ENCODE results near the gene SLC18A2. TPM values are rescaled to one million over a fixed set of nuclear protein-coding genes. Genes with fewer than 3 reads are reported as not detected.

The SLC18A2 gene
- 1 to 10 TPM in 3 of 4 donors, under 1 TPM in 1; 0.65 to 2.8 (median 2.1) TPM for total RNA-seq

GRCh38 chr10:117240621-117241529 is at the start of gene SLC18A2:
SLC18A2 (plus strand) TSS chr10:117241114; CDS start chr10:117241694, 580 bp downstream.
- no peak for TF ChIP-seq POLR2A (IDR thresholded peaks at IDR 0.05; ENCODE audit: low read depth)
- peak within 1 kb of the TSS; percentile 31 to 35 (median 32) for H3K4me3 ChIP-seq
- no peaks in the 10 kb centered on the region for H3K36me3 ChIP-seq
- intact Hi-C loops (cut with DNase I): no loop called here
- no peak for DNase-seq (ENCODE audit: extremely low spot score)
- H3K4me1 ChIP-seq: peaks cover 4 to 16% (median 13%) of the 10 kb centered on the region in 4 donors
- WGBS: 23% methylated on average over 13 of the region's 93 CpGs
- peaks cover 0 to 71% (median 14%) of the 10 kb centered on the region in 4 donors for H3K27me3 ChIP-seq
- no peaks in the 10 kb centered on the region for H3K9me3 ChIP-seq
- H3K27ac ChIP-seq (replicated peaks in 1 of 4): no peak within 1 kb of the TSS

DNA sequence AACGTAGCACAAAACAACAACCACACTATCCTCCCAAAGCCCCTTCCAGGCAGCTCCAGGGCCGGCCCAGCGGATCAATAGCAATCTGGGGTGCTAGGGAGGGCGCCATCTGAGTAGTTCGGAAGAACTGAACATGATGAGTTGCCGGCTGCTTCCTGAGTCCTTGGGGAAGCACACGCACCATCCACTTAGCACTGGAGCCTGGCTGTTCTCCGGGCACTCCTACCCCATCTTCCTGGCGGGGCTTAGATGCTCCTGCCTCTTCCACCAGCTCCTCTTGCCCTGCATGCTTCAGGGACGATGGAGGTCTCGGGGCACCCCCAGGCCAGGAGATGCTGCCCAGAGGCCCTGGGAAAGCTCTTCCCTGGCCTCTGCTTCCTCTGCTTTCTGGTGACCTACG is 43.7 kb upstream of the SLC18A2 start, which contains the start of gene KCNK18:
Gene KCNK18 (plus strand): TSS at position 301 of the 400 bp plus-strand sequence. CDS start 0 bp downstream, at position 301.
- Histone ChIP-seq H3K27ac (replicated peaks in 1 of 4) (no peak within 1 kb of the TSS), H3K4me3 (no peak within 1 kb of the TSS), H3K27me3 (peaks cover 0 to 51% (median 0%) of the 10 kb centered on the region in 4 donors), H3K4me1 (no peaks in the 10 kb centered on the region), H3K36me3 (no peaks in the 10 kb centered on the region), H3K9me3 (no peaks in the 10 kb centered on the region)
- DNase-seq (ENCODE audit: extremely low spot score): no peak
- intact Hi-C loops (cut with DNase I): no loop called here
- 89% methylated on average over 12 of the region's 12 CpGs for WGBS
- TF ChIP-seq POLR2A (IDR thresholded peaks at IDR 0.05; ENCODE audit: low read depth): no peak
- TF ChIP-seq POLR2AphosphoS5 (IDR thresholded peaks at IDR 0.05): no peak
- no peak for TF ChIP-seq EP300 (IDR thresholded peaks at IDR 0.05)
- no peak for TF ChIP-seq CTCF (IDR thresholded peaks at IDR 0.05)

DNA sequence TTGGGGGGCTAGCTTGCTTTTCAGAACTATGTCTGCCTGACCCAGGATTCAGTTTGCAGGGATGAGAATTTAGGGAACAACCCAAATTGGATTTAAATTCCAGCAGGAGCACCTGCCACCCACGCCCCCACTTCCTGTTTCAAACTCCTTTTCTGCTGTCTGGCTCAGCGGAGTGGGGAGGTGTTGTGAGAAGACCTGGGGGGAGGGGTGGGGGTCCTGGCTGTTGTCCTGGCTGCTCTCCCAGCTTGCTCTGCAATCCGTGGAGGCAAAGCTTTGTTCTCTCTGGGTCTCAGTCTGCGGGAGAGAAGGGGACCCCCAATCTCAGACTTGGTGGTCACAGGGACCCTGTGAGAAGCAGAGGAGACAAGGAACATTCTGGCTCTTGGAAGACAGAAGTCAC is 42.8 kb upstream of the SLC18A2 start:
- Histone ChIP-seq H3K36me3 (no peaks in the 10 kb centered on the region), H3K27me3 (peaks cover 0 to 48% (median 0%) of the 10 kb centered on the region in 4 donors), H3K4me3 (no peak overlapping the region), H3K9me3 (no peaks in the 10 kb centered on the region), H3K4me1 (no peaks in the 10 kb centered on the region), H3K27ac (replicated peaks in 1 of 4) (no peak overlapping the region)
- no peak for DNase-seq (ENCODE audit: extremely low spot score)
- TF ChIP-seq EP300 (IDR thresholded peaks at IDR 0.05) (no peak), POLR2AphosphoS5 (IDR thresholded peaks at IDR 0.05) (no peak), POLR2A (IDR thresholded peaks at IDR 0.05; ENCODE audit: low read depth) (no peak), CTCF (IDR thresholded peaks at IDR 0.05) (no peak)
- 10% methylated on average over 4 of the region's 4 CpGs for WGBS
- intact Hi-C loops (cut with DNase I): no loop called here

GRCh38 chr10:117201826-117202225 is 39.1 kb upstream of the SLC18A2 start:
- no peak for TF ChIP-seq CTCF (IDR thresholded peaks at IDR 0.05)
- Histone ChIP-seq H3K27me3 (peaks cover 0 to 50% (median 0%) of the 10 kb centered on the region in 4 donors), H3K9me3 (no peaks in the 10 kb centered on the region), H3K4me3 (no peak overlapping the region), H3K4me1 (no peaks in the 10 kb centered on the region), H3K36me3 (no peaks in the 10 kb centered on the region), H3K27ac (replicated peaks in 1 of 4) (no peak overlapping the region)
- no peak for DNase-seq (ENCODE audit: extremely low spot score)
- 65% methylated on average over 2 of the region's 4 CpGs for WGBS
- intact Hi-C loops (cut with DNase I): no loop called here

DNA sequence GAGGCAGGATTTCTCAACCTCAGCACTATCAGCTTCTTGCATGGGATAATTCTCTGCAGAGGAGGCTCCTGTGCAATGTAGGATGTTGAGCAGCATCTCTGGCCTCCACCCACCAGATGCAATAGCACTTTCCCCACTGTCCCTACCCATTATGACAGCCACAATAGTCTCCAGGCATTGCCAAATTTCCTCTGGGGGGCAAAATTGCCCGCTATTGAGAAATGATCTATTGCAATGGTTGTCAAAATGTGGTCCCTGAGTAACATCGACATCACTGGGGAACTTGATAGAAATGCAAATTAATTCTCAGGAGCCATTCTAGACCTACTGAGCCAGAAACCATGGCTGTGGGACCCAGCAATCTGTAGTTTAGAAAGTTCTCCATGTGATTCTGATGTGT is 36.6 kb upstream of the SLC18A2 start:
- no peak for DNase-seq (ENCODE audit: extremely low spot score)
- Histone ChIP-seq H3K27me3 (peaks cover 0 to 55% (median 0%) of the 10 kb centered on the region in 4 donors), H3K36me3 (no peaks in the 10 kb centered on the region), H3K4me3 (no peak overlapping the region), H3K27ac (replicated peaks in 1 of 4) (no peak overlapping the region), H3K4me1 (no peaks in the 10 kb centered on the region), H3K9me3 (no peaks in the 10 kb centered on the region)
- TF ChIP-seq CTCF (IDR thresholded peaks at IDR 0.05) (no peak), EP300 (IDR thresholded peaks at IDR 0.05) (no peak), POLR2AphosphoS5 (IDR thresholded peaks at IDR 0.05) (no peak), POLR2A (IDR thresholded peaks at IDR 0.05; ENCODE audit: low read depth) (no peak)
- intact Hi-C loops (cut with DNase I): no loop called here
- WGBS: 38% methylated on average over 2 of the region's 2 CpGs

Data from esophagus muscularis mucosa (tissue), 4 donors.